Measurements from ENCODE around the gene SLC17A8.

Gene SLC17A8

DNA sequence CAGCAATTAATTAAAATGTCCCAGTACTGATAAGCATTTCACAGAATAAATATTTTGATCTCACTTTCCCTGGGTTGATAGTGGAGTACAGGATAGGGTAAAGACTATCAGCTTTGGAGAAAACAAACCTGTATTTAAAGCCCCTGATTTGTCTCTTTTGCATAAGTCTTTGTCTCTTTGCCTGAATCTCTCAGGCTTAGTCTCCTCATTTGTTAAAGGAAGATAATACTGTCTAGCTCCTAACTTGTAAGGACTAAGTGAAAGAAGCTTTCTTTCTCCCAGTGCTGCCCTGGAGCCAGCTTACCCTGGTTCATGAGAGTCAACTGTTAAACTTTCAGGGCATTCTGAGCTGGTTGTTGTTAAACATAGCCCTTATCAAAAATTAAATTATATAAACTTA is 111.3 kb downstream of the SLC17A8 start:
- H3K36me3 ChIP-seq (ENCODE audit: control insufficient read depth in 2 of 2, insufficient read depth in 1 of 2, low read length in 2 of 2): no peaks in the 10 kb centered on the region
- H3K4me3 ChIP-seq (ENCODE audit: low read depth, low read length): no peak overlapping the region
- ChIA-PET CTCF (interaction anchor here (0.6 kb wide), 1 partner anchor 121 kb away, joined by 3 read pairs; no protein-coding TSS in a partner anchor), POLR2A (no interaction called here)
- no peaks in the 10 kb centered on the region for H3K9me3 ChIP-seq (ENCODE audit: control insufficient read depth, insufficient read depth, low read depth, low read length)
- H3K27ac ChIP-seq (ENCODE audit: extremely low read depth, low read depth, low read length): no peak overlapping the region
- TF ChIP-seq SCRT1 (tag by site-specific recombination; IDR thresholded peaks at IDR 0.05; ENCODE audit: borderline replicate concordance) (no peak), ZNF658 (tag by site-specific recombination; IDR thresholded peaks at IDR 0.05) (no peak), KLF16 (tag by site-specific recombination; IDR thresholded peaks at IDR 0.05) (no peak), KLF1 (tag by site-specific recombination; IDR thresholded peaks at IDR 0.05) (no peak)
- peaks cover 7% of the 10 kb centered on the region; the same call in 1 of the 2 replicates for H3K4me1 ChIP-seq (ENCODE audit: control insufficient read depth, insufficient read depth, low read length)
